Ovary (tissue), 3 donors: ENCODE results near the gene KCNJ9.

Source experiments
- EP300 ChIP-seq: sonication (generic); formaldehyde crosslinking; IDR thresholded peaks from one replicate; pipeline ENCODE4 v1.6.1; 2017; ENCODE audit warnings: antibody characterized with exemption
- POLR2A ChIP-seq: fragments of 450-650 bp; IDR thresholded peaks from one replicate; pipeline ENCODE4 v1.6.1; 2017; ENCODE audit warnings: antibody characterized with exemption, mild to moderate bottlenecking, moderate library complexity
- TF ChIP-seq, protein P1 (sequence below), 3 donors: fragments of 450-650 bp in 2 of 3; fragments of 200-600 bp in 1 of 3; IDR thresholded peaks; one replicate each; pipeline versions ENCODE4 v1.5.1 to v1.8.0; 2016 to 2022; ENCODE audit warnings: antibody characterized with exemption in 3 of 3, mild to moderate bottlenecking in 1 of 3
- donor health status: DM: no; HTN: no; CAD: no.

DNA sequence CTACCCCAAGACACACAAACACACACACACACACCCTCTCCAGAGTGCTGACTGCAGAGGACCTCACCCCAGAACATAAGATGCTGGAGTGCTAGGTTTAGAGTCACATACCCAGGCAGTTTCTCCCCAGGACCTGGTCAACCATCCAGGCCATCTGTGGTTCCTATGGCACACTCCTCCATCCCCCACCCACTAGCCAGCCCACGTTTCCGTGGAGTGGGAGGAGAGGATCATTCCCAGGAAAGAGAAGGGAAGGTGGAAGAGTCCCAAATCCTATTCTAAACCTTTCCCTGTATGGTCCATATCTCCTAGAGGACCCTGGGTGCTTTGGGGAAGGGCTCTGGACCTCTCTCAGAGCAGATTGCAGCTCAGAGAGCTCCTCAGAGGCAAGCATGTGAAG is 1.1 kb downstream of the KCNJ9 start:
- TF ChIP-seq, protein P1, sequence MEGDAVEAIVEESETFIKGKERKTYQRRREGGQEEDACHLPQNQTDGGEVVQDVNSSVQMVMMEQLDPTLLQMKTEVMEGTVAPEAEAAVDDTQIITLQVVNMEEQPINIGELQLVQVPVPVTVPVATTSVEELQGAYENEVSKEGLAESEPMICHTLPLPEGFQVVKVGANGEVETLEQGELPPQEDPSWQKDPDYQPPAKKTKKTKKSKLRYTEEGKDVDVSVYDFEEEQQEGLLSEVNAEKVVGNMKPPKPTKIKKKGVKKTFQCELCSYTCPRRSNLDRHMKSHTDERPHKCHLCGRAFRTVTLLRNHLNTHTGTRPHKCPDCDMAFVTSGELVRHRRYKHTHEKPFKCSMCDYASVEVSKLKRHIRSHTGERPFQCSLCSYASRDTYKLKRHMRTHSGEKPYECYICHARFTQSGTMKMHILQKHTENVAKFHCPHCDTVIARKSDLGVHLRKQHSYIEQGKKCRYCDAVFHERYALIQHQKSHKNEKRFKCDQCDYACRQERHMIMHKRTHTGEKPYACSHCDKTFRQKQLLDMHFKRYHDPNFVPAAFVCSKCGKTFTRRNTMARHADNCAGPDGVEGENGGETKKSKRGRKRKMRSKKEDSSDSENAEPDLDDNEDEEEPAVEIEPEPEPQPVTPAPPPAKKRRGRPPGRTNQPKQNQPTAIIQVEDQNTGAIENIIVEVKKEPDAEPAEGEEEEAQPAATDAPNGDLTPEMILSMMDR (IDR thresholded peaks at IDR 0.05) = no peak
- no peak for TF ChIP-seq POLR2A
- TF ChIP-seq EP300 = no peak
